Stomach smooth muscle (tissue), 2 donors: ENCODE data around the gene SOD2.
"Not testable (repeated sequence)": the region's sequence is repeated elsewhere in the genome, so short reads cannot be mapped to it uniquely, and the experiment has no call there.

ENCODE experiments used
- H3K27ac ChIP-seq: one replicate; pipeline ENCODE4 v1.7.0; 2013; ENCODE audit warnings: mild to moderate bottlenecking, low read length, inconsistent platforms
- H3K27me3 ChIP-seq, 2 donors: one replicate each; pipeline ENCODE4 v1.7.0; 2013; ENCODE audit warnings: low read length in 2 of 2; ENCODE audit not compliant: insufficient read depth in 2 of 2, control insufficient read depth in 1 of 2
- H3K36me3 ChIP-seq, 2 donors: one replicate each; pipeline ENCODE4 v1.7.0; 2013; ENCODE audit warnings: low read length in 2 of 2; ENCODE audit not compliant: control insufficient read depth in 2 of 2, insufficient read depth in 2 of 2
- H3K4me1 ChIP-seq: one replicate; pipeline ENCODE4 v1.7.0; 2013; ENCODE audit warnings: low read length; ENCODE audit not compliant: control insufficient read depth, insufficient read depth
- H3K4me3 ChIP-seq, 2 donors: one replicate each; pipeline ENCODE4 v1.7.0; 2013; ENCODE audit warnings: low read length in 2 of 2
- H3K9ac ChIP-seq, 2 donors: one replicate each; pipeline ENCODE4 v1.7.0; 2013; ENCODE audit warnings: low read length in 2 of 2, mild to moderate bottlenecking in 1 of 2
- H3K9me3 ChIP-seq, 2 donors: one replicate each; pipeline ENCODE4 v1.7.0; 2013; ENCODE audit warnings: low read length in 2 of 2; ENCODE audit not compliant: control insufficient read depth in 2 of 2
- donor health status: healthy.
- donor health status: Pancreatic carcinoma.

The SOD2 gene

DNA sequence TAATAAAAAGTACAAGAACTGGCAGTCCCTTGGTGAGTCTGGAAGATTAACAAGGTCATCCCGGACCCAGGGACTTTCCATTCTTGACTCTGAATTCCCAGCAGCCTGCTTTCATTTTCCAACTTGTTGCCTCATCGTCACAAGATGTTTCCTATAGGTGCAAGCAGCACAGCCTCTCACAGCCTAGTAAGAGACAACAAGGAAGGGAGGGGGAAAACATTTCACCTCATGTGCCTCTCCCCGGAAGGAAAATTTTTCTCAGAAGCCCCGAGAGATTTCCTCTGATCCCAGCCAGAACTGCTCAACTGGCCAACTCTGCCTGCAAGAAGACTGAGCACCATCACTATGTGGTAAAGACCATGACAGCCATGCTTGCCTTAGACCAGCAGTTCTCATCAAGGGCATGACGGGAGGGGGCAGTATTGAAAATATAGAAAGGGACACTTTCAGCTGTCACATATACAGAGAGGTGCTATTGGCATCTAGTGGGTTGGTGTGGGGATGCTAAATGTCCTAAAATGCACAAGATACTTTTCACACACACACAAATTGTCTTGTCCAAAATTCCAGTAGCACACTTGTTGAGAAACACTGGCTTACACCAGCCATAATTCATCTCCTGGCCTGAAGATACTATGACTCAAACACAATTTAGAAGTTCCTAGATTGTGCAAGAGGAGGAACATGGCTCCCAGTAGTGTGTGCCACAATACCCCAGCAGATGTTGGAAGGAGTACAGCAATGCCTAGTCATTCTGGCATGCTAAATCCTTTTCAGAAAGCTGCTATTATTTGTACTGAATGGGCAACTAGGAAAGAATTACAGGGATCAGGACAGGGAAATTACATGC is 23.4 kb upstream of the SOD2 start:
- no peaks in the 10 kb centered on the region for H3K36me3 ChIP-seq
- peak overlapping the region in 1 of 2 donors; percentile 35 for H3K4me3 ChIP-seq
- no peaks in the 10 kb centered on the region for H3K9me3 ChIP-seq
- peak overlapping the region; percentile 58 for H3K27ac ChIP-seq
- H3K4me1 ChIP-seq = peaks cover 7% of the 10 kb centered on the region
- no peaks in the 10 kb centered on the region for H3K27me3 ChIP-seq
- no peak overlapping the region for H3K9ac ChIP-seq

DNA sequence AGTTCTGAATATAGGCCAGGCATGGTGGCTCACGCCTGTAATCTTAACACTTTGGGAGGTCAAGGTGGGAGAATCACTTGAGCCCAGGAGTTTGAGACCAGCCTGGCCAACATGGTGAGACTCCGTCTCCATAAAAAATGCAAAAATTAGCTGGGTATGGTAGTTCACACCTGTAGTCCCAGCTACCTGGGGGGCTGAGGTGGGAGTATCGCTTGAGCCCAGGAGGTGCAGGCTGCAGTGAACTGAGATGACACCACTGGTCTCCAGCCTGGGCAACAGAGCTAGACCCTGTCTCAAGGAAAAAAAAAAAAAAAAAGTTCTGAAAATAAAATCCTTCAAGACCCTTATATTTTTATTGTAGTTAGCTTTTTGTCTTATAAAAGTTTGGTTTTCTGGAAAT is 22.6 kb upstream of the SOD2 start:
- Histone ChIP-seq H3K9ac (no peak overlapping the region), H3K27me3 (no peaks in the 10 kb centered on the region), H3K27ac (peak overlapping the region; percentile 58), H3K9me3 (no peaks in the 10 kb centered on the region), H3K4me3 (no peak overlapping the region), H3K4me1 (peaks cover 7% of the 10 kb centered on the region), H3K36me3 (no peaks in the 10 kb centered on the region)

DNA sequence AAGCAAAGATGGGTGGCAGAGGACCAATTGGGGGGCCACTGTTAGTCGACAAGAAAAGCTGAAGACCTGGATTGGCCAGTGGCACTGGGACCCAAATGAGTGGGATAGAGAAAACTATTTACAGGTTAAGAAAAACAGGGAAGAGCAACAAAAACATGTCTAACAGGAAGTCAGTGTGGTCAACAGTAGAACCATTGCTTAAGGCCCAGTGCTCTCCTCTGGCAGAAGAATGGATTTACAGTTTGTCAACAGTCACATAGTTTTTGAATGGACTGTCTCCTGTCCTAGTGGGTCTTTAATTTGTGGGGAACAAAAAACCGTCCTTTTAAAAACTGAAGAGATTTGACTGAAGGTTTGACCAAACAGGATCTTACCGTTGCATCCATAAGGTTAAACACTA is 22.1 kb upstream of the SOD2 start:
- H3K4me3 ChIP-seq = no peak overlapping the region

DNA sequence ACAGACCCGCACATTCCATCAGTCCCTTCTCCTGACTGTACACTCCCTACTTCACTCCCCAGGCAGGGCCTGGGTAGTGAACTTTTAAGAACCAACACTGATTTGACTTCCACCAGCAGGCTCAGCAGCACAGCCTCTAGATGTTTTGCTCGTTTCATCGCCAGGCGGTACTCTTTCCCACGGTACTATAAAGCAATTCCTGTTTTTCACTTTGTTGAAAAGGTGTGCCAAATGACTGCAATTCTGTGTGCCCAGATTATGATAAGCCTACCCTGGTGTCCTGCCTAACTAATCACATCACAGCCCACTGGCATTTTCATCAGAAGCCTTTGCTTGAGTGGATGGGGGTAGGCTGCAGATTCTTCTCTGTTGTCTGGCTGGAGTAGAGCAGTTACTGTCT is 21.4 kb upstream of the SOD2 start:
- no peaks in the 10 kb centered on the region for H3K36me3 ChIP-seq
- no peak overlapping the region for H3K27ac ChIP-seq
- H3K4me1 ChIP-seq = peaks cover 7% of the 10 kb centered on the region
- no peaks in the 10 kb centered on the region for H3K27me3 ChIP-seq
- no peak overlapping the region for H3K4me3 ChIP-seq
- H3K9ac ChIP-seq = no peak overlapping the region
- H3K9me3 ChIP-seq = no peaks in the 10 kb centered on the region

More for the DNA sequence above, 22.1 kb upstream of the SOD2 start:
- H3K27me3 ChIP-seq = no peaks in the 10 kb centered on the region
- no peak overlapping the region for H3K9ac ChIP-seq
- no peak overlapping the region for H3K27ac ChIP-seq
- no peaks in the 10 kb centered on the region for H3K36me3 ChIP-seq
- H3K4me1 ChIP-seq = peaks cover 7% of the 10 kb centered on the region
- H3K9me3 ChIP-seq = no peaks in the 10 kb centered on the region

DNA sequence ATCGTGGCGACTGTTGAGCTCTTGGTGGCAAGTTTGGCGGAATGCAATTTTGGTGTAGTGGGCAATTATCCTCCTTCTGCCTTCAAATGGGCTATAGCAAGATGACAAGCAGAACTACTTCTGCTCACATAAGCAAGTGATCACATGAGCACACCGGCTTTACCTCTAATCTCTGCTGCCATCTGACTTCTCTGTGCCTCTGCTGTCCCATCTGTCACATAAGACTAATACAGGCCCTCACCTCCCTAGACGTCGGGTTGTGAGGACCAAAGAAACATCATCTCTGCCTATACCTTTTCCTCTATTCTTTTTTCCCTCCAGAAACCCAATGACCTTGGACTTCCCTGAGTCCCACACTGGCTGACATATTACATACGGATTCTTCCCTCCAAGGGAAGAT is 20.9 kb upstream of the SOD2 start:
- Histone ChIP-seq H3K27ac (no peak overlapping the region), H3K9ac (no peak overlapping the region), H3K36me3 (no peaks in the 10 kb centered on the region), H3K4me3 (no peak overlapping the region), H3K4me1 (peaks cover 7% of the 10 kb centered on the region), H3K27me3 (no peaks in the 10 kb centered on the region), H3K9me3 (no peaks in the 10 kb centered on the region)

DNA sequence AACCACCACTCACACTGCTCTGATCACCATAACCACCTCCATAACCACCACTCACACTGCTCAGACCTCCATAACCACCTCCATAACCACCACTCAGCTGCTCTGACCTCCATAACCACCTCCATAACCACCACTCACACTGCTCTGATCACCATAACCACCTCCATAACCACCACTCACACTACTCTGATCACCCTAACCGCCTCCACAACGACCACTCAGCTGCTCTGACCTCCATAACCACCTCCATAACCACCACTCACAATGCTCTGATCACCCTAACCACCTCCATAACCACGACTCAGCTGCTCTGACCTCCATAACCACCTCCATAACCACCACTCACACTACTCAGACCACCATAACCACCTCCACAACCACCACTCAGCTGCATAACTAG is 19.3 kb upstream of the SOD2 start:
- not testable (repeated sequence) for H3K9me3 ChIP-seq, H3K4me3 ChIP-seq, H3K27ac ChIP-seq, H3K9ac ChIP-seq, H3K36me3 ChIP-seq, H3K4me1 ChIP-seq, H3K27me3 ChIP-seq

DNA sequence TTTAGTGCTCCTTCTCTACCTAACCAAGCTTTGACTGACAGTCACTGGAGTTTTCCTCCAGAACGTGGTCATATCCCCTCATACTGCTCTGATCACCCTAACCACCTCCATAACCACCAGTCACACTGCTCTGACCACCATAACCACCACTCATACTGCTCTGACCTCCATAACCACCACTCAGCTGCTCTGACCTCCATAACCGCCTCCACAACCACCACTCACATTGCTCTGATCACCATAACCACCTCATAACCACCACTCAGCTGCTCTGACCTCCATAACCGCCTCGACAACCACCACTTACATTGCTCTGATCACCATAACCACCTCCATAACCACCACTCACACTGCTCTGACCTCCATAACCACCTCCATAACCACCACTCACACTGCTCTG is 17.6 kb upstream of the SOD2 start:
- H3K9me3 ChIP-seq, H3K4me3 ChIP-seq, H3K27me3 ChIP-seq, H3K36me3 ChIP-seq, H3K9ac ChIP-seq, H3K4me1 ChIP-seq, H3K27ac ChIP-seq: not testable (repeated sequence)

DNA sequence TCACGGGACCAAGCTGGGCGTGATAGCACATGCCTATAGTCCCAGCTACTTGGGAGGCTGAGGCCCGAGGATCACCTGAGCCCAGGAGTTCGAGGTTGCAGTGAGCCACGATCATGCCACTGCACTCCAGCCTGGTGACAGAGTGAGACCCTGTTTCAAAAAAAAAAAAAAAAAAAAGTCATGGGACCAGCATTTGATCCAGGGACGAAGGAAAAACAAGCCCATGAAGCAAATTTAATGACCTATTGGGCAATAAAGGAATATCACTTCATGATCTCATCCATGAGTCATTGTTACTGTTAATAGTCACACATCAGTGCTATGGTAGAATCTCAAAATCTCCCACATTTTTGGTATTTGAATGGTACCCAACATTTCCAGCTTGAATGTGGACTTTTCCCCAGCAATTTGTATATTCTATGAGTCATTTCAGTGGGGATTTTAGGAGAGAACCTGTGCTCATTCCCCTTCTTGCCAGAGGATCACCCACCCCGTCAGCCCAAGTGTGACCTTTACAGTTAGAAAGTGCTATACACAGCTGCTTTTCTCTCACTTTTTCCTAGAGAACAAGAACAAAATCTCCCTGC is 8.5 kb upstream of the SOD2 start:
- peaks cover 0 to 2% of the 10 kb centered on the region in 2 donors for H3K36me3 ChIP-seq
- H3K27me3 ChIP-seq = no peaks in the 10 kb centered on the region
- peaks cover 6% of the 10 kb centered on the region for H3K4me1 ChIP-seq
- no peak overlapping the region for H3K9ac ChIP-seq
- no peak overlapping the region for H3K27ac ChIP-seq
- no peak overlapping the region for H3K4me3 ChIP-seq
- no peaks in the 10 kb centered on the region for H3K9me3 ChIP-seq

DNA sequence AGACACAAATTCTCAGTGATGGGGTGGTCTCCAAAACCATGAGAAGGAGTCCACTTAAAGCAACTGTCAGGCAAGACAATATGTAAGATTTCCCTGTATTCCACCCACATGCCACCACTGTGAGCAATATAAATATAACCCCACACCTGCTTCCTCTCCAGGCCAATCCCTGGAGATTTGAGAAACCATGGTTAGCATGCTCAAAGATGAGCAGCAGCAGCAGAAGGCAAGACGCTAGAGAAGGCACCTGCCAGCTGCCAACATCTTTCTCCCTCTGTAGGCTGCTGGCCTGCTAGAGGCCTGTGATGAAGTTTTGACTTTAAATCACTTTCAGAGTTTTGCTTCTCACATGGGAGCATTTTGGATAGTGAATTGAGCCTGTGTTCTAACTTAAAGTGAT is 7.9 kb upstream of the SOD2 start:
- no peaks in the 10 kb centered on the region for H3K9me3 ChIP-seq
- H3K4me3 ChIP-seq = no peak overlapping the region
- peaks cover 0 to 2% of the 10 kb centered on the region in 2 donors for H3K36me3 ChIP-seq
- H3K27me3 ChIP-seq = no peaks in the 10 kb centered on the region
- H3K27ac ChIP-seq = no peak overlapping the region
- H3K4me1 ChIP-seq = peaks cover 6% of the 10 kb centered on the region
- H3K9ac ChIP-seq = no peak overlapping the region

DNA sequence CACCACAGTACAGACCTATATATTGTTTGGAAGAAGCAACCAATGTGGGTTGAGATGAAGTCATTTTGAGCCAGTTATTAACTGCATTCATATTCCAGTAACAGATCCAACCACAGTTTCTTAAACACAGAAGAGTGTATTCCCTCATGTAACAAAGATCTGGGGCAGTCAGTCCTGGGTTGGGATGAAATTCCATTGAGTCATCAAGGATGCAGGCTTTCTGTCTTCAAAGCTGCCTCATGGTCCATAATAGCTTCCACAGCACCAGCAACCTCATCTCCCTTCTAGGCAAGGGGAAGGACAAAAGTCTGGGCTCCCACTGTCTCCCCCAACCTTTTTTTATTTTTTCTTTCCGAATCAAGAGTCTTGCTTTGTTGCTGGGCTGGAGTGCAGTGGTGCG is 2.9 kb upstream of the SOD2 start:
- no peak overlapping the region for H3K27ac ChIP-seq
- no peak overlapping the region for H3K9ac ChIP-seq
- H3K36me3 ChIP-seq = peaks cover 0 to 2% of the 10 kb centered on the region in 2 donors
- no peaks in the 10 kb centered on the region for H3K9me3 ChIP-seq
- H3K27me3 ChIP-seq = no peaks in the 10 kb centered on the region
- H3K4me1 ChIP-seq = peaks cover 27% of the 10 kb centered on the region
- no peak overlapping the region for H3K4me3 ChIP-seq

DNA sequence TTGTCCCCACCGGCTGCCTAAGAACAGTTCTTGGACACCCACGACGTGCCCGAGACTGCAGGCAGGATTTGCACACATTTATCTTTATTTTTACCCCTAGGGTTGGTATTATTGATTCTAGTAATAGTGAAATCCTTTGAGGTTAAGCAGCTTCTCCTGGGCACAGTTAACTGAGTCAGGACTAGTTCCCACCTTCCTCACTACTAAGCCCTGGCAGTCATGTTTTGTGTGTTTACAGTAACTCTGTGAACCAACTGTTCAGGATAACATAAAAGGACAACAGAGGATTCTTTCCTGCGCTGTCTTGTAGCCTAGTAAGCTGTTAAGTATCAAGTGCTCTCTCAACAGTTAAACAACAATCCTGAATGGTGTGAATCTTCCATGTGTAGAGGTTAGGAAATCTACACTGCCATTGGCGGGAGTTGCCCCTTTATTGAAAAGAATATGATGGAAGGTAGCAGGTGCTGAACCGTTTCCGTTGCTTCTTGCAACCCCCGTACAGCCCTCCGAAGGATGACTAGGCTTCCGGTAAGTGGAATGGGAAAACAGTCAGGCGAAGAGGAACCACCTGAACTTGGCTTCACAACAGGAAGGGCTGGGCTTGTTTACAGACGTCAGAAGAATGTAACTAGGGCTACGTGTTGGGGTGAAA is 979 bp upstream of the SOD2 start:
- Histone ChIP-seq H3K27me3 (no peaks in the 10 kb centered on the region), H3K36me3 (peaks cover 0 to 2% of the 10 kb centered on the region in 2 donors), H3K4me1 (peaks cover 26% of the 10 kb centered on the region), H3K9me3 (no peaks in the 10 kb centered on the region), H3K27ac (peak overlapping the region; percentile 91), H3K4me3 (peak overlapping the region; percentile 71 to 92), H3K9ac (peak overlapping the region; percentile 62 to 75)
